Measurements from ENCODE around the gene PNISR.
"Not testable (repeated sequence)": the region's sequence is repeated elsewhere in the genome, so short reads cannot be mapped to it uniquely, and the experiment has no call there.

DNA sequence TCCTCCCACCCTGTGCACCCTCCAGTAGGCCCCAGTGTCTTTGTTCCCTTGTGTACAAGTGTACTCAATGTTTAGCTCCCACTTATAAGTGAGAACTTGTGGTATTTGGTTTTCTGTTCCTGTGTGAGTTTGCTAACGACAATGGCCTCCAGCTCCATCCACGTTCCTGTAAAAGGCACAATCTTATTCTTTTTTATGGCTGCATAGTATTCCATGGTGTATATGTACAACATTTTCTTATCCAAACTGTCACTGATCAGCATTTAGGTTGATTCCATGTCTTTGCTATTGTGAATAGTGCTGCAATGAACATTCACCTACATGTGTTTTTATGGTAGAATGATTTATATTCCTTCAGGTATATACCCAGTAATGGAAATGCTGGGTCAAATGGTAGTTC is 34.0 kb upstream of the PNISR start:
- TF ChIP-seq, protein P1, sequence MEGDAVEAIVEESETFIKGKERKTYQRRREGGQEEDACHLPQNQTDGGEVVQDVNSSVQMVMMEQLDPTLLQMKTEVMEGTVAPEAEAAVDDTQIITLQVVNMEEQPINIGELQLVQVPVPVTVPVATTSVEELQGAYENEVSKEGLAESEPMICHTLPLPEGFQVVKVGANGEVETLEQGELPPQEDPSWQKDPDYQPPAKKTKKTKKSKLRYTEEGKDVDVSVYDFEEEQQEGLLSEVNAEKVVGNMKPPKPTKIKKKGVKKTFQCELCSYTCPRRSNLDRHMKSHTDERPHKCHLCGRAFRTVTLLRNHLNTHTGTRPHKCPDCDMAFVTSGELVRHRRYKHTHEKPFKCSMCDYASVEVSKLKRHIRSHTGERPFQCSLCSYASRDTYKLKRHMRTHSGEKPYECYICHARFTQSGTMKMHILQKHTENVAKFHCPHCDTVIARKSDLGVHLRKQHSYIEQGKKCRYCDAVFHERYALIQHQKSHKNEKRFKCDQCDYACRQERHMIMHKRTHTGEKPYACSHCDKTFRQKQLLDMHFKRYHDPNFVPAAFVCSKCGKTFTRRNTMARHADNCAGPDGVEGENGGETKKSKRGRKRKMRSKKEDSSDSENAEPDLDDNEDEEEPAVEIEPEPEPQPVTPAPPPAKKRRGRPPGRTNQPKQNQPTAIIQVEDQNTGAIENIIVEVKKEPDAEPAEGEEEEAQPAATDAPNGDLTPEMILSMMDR (conservative IDR thresholded peaks at IDR 0.05; ENCODE audit: low read length), result not testable (repeated sequence)
- TF ChIP-seq EZH2phosphoT487 (IDR thresholded peaks at IDR 0.05; ENCODE audit: borderline replicate concordance, low read depth, low read length), result not testable (repeated sequence)

All from OCI-LY7 (cell line).